Skeletal muscle satellite cell (primary cell): ENCODE measurements around the gene TRANK1.
"Not testable (repeated sequence)": the region's sequence is repeated elsewhere in the genome, so short reads cannot be mapped to it uniquely, and the experiment has no call there.

Experiments
- H3K27me3 ChIP-seq: 2 replicates; pipeline ENCODE4 v1.7.0; 2013; ENCODE audit warnings: low read length; ENCODE audit not compliant: control insufficient read depth, insufficient read depth
- H3K36me3 ChIP-seq: 2 replicates; pipeline ENCODE4 v1.7.0; 2013; ENCODE audit warnings: mild to moderate bottlenecking, control low read depth, low read length; ENCODE audit not compliant: insufficient read depth
- H3K4me1 ChIP-seq: 2 replicates; pipeline ENCODE4 v1.7.0; 2013; ENCODE audit warnings: low read length; ENCODE audit not compliant: control insufficient read depth, insufficient read depth
- H3K4me2 ChIP-seq: 2 replicates; pipeline ENCODE4 v1.7.0; 2013; ENCODE audit warnings: mild to moderate bottlenecking, low read length
- H3K4me3 ChIP-seq: 2 replicates; pipeline ENCODE4 v1.7.0; 2013; ENCODE audit warnings: low read length
- H3K9ac ChIP-seq: 2 replicates; pipeline ENCODE4 v1.7.0; 2013; ENCODE audit warnings: mild to moderate bottlenecking, low read depth, low read length, moderate library complexity
- H3K9me3 ChIP-seq: replicated peaks from 2 replicates; pipeline ENCODE4 v1.7.0; 2013; ENCODE audit warnings: mild to moderate bottlenecking, control low read depth, low read length

Gene TRANK1

DNA sequence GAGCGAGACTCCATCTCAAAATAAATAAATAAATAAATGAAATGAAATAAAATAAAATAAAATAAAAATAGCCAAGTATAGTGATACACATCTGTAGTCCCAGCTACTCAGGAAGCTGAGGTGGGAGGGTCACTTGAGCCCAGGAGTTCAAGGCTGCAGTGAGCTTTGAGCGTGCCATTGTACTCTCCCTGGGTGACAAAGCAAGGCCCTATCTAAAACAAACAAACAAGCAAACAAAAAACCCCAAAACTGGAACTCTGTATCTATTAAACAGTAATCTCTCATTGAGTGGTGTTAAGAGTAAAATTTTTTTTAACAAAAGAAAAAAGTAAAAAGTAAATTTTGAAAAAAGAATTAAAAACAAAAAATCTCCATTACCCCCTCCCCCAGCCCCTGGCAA, 27.3 kb upstream of the TRANK1 start:
- Histone ChIP-seq H3K4me3 (no peak overlapping the region), H3K27me3 (no peaks in the 10 kb centered on the region), H3K4me2 (no peak overlapping the region), H3K36me3 (no peaks in the 10 kb centered on the region), H3K9me3 (no peaks in the 10 kb centered on the region), H3K9ac (no peak overlapping the region), H3K4me1 (peaks cover 8% of the 10 kb centered on the region)

GRCh38 chr3:36969540-36970432, 24.9 kb upstream of the TRANK1 start:
- no peaks in the 10 kb centered on the region for H3K9me3 ChIP-seq
- no peak overlapping the region for H3K9ac ChIP-seq
- no peaks in the 10 kb centered on the region for H3K27me3 ChIP-seq
- no peak overlapping the region for H3K4me2 ChIP-seq
- no peaks in the 10 kb centered on the region for H3K36me3 ChIP-seq
- H3K4me3 ChIP-seq, result no peak overlapping the region
- peaks cover 8% of the 10 kb centered on the region for H3K4me1 ChIP-seq

- Histone ChIP-seq H3K36me3 (no peaks in the 10 kb centered on the region), H3K4me1 (peaks cover 8% of the 10 kb centered on the region), H3K9me3 (no peaks in the 10 kb centered on the region), H3K4me3 (no peak overlapping the region), H3K4me2 (no peak overlapping the region), H3K9ac (no peak overlapping the region), H3K27me3 (no peaks in the 10 kb centered on the region)
Observed at GRCh38 chr3:36969085-36969484, 24.2 kb upstream of the TRANK1 start.

DNA sequence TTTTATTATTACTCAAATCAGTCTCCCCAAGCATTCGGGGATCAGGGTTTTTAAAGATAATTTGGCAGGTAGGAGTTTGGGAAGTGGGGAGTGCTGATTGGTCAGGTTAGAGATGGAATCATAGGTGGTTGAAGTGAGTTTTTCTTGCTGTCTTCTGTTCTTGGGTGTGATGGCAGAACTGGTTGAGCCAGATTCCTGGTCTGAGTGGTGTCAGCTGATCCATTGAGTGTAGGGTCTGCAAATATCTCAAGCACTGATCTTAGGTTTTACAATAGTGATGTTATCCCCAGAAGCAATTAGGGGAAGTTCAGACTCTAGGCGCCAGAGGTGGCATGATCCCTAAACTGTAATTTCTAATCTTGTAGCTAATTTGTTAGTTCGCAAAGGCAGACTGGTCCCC, 20.6 kb upstream of the TRANK1 start:
- Histone ChIP-seq H3K36me3 (no peaks in the 10 kb centered on the region), H3K27me3 (no peaks in the 10 kb centered on the region), H3K4me3 (no peak overlapping the region), H3K4me1 (peaks cover 8% of the 10 kb centered on the region), H3K9ac (no peak overlapping the region), H3K9me3 (no peaks in the 10 kb centered on the region), H3K4me2 (no peak overlapping the region)

- Histone ChIP-seq H3K27me3 (no peaks in the 10 kb centered on the region), H3K4me1 (peaks cover 2% of the 10 kb centered on the region), H3K4me3 (no peak overlapping the region), H3K4me2 (no peak overlapping the region), H3K36me3 (no peaks in the 10 kb centered on the region), H3K9ac (no peak overlapping the region), H3K9me3 (no peaks in the 10 kb centered on the region)
Observed at GRCh38 chr3:36964817-36965216, 20.0 kb upstream of the TRANK1 start.

GRCh38 chr3:36964331-36964730, 19.5 kb upstream of the TRANK1 start:
- Histone ChIP-seq H3K9ac (no peak overlapping the region), H3K36me3 (no peaks in the 10 kb centered on the region), H3K9me3 (no peaks in the 10 kb centered on the region), H3K4me3 (no peak overlapping the region), H3K4me1 (no peaks in the 10 kb centered on the region), H3K27me3 (no peaks in the 10 kb centered on the region), H3K4me2 (no peak overlapping the region)

GRCh38 chr3:36963008-36963407, 18.2 kb upstream of the TRANK1 start:
- H3K9me3 ChIP-seq, H3K4me1 ChIP-seq, H3K4me3 ChIP-seq, H3K9ac ChIP-seq, H3K36me3 ChIP-seq, H3K27me3 ChIP-seq, H3K4me2 ChIP-seq: not testable (repeated sequence)

DNA sequence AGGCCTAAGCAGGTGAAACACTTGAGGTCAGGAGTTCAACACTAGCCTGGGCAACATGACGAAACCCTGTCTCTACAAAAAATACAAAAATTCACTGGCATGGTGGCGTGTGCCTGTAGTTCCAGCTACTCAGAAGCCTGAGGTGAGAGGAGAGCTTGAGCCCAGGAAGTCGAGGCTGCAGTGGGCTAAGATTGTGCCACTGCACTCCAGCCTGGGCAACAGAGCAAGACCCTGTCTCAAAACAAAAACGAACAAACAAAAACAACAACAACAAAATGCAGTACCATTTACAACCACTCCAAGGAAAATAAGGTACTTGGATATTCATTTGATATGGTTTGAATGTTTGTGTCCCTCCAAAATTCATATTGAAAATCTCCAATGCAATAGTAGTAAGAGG, 15.6 kb upstream of the TRANK1 start:
- Histone ChIP-seq H3K36me3 (no peaks in the 10 kb centered on the region), H3K4me3 (no peak overlapping the region), H3K27me3 (peaks cover under 1% of the 10 kb centered on the region), H3K4me2 (no peak overlapping the region), H3K9ac (no peak overlapping the region), H3K9me3 (no peaks in the 10 kb centered on the region), H3K4me1 (peaks cover 10% of the 10 kb centered on the region)

DNA sequence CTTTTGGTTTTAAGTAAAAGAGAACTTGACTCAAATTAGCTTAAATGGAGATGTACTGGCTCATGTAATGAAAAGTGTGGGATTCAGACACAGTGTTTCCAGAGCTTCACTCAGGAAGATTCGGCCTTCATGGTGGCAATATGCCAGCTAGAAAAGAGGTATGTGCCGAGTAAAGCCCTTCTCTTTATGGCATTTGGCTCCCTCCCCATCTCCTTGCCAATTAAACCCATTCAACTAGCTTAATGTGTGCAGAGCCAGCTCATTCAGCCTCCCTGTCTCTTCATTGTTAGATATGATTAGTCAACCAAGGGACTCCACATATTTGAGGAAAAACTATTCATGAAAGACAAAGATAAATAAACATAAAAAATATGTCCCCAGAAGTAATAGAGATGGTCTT, 15.0 kb upstream of the TRANK1 start:
- H3K27me3 ChIP-seq, result peaks cover 6% of the 10 kb centered on the region
- H3K36me3 ChIP-seq, result no peaks in the 10 kb centered on the region
- H3K4me1 ChIP-seq, result peaks cover 10% of the 10 kb centered on the region
- H3K4me3 ChIP-seq, result no peak overlapping the region
- no peaks in the 10 kb centered on the region for H3K9me3 ChIP-seq
- H3K9ac ChIP-seq, result no peak overlapping the region
- no peak overlapping the region for H3K4me2 ChIP-seq

DNA sequence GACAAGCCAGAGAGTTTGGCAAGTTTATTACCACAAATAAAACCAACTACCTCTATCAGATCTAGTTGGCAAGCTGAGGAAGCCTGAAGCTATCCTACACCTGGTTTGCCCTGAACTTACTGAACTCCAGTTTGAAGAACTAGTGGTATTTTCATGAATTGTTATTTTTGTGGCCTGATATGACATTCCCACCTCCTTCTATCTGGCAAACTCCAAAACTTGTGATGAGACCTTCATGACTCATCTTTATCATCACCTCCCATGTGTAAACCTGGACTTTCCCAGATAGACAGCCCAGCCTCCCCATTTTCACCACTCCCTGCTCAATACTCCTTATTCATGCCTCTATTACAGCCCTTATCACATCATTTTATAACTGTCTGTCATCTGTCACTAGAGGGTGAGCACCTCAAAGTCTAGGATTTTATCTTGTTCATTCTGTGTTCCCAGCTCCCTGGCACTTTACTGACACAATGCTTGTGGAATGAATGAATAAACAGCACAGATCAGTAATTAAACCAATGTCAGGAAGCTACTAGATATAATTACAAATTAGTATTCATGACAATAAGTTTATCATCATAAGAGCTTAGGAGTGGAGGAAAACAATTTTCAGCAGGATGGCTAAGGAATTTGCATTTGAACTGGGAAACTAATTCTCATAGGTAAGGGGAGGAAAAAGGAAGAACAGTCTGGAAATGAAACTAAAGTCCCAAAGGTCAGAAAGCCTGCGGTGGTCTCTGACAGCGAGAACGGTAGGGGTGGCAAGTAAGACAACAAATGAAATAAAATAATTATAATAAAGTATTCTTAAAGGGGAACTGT, 13.2 kb upstream of the TRANK1 start:
- H3K4me3 ChIP-seq, result no peak overlapping the region
- H3K4me2 ChIP-seq, result peak overlapping the region; percentile 8
- H3K27me3 ChIP-seq, result peaks cover 12% of the 10 kb centered on the region
- no peak overlapping the region for H3K9ac ChIP-seq
- no peaks in the 10 kb centered on the region for H3K9me3 ChIP-seq
- H3K4me1 ChIP-seq, result peaks cover 10% of the 10 kb centered on the region
- H3K36me3 ChIP-seq, result no peaks in the 10 kb centered on the region

DNA sequence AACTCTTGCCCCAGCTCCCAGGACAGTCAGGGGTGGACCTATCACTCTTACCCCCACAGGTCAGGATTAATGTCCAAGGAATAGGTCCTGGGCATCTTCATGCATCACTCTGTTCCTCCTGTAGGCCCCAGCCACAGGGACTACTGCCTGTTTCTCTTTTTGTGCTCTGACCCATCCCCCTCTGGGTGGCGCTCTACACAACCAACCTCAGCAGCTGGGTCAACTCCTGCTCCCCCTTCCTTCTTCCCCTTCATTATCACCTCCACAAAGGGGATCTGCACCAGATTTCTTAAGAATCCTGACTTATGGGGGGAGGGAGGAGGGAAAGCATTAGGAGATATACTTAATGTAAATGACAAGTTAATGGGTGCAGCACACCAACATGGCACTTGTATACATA, 12.2 kb upstream of the TRANK1 start:
- no peak overlapping the region for H3K9ac ChIP-seq
- peaks cover 10% of the 10 kb centered on the region for H3K4me1 ChIP-seq
- H3K27me3 ChIP-seq, result peaks cover 20% of the 10 kb centered on the region
- H3K4me3 ChIP-seq, result no peak overlapping the region
- no peak overlapping the region for H3K4me2 ChIP-seq
- H3K9me3 ChIP-seq, result no peaks in the 10 kb centered on the region
- no peaks in the 10 kb centered on the region for H3K36me3 ChIP-seq
